Superior temporal gyrus (tissue), 1 donor: Measurements from ENCODE around the gene CELSR1.

Source experiments
- DNase-seq: peaks from one replicate; pipeline ENCODE4 v3.0.0-alpha.2; 2016; ENCODE audit errors: extremely low spot score

The CELSR1 gene

GRCh38 chr22:46442217-46442853, 95.1 kb downstream of the CELSR1 start:
- DNase-seq, result no peak

- DNase-seq, result no peak
Observed at GRCh38 chr22:46439576-46440465, 97.6 kb downstream of the CELSR1 start.

GRCh38 chr22:46439111-46439510, 98.3 kb downstream of the CELSR1 start:
- DNase-seq, result no peak

GRCh38 chr22:46437671-46438440, 99.6 kb downstream of the CELSR1 start:
- no peak for DNase-seq

- no peak for DNase-seq
Observed at GRCh38 chr22:46436595-46437175, 100.7 kb downstream of the CELSR1 start.

GRCh38 chr22:46433318-46433717, 104.1 kb downstream of the CELSR1 start:
- no peak for DNase-seq

GRCh38 chr22:46432164-46433068, 105.0 kb downstream of the CELSR1 start:
- DNase-seq, result no peak

- no peak for DNase-seq
Observed at GRCh38 chr22:46430961-46431838, 106.2 kb downstream of the CELSR1 start.

- no peak for DNase-seq
Observed at GRCh38 chr22:46429325-46429853, 108.0 kb downstream of the CELSR1 start.

GRCh38 chr22:46428602-46429324, 108.7 kb downstream of the CELSR1 start:
- DNase-seq, result no peak

- no peak for DNase-seq
Observed at GRCh38 chr22:46428171-46428570, 109.2 kb downstream of the CELSR1 start.

- no peak for DNase-seq
Observed at GRCh38 chr22:46425016-46425415, 112.4 kb downstream of the CELSR1 start.

GRCh38 chr22:46424496-46424895, 112.9 kb downstream of the CELSR1 start:
- no peak for DNase-seq

- DNase-seq, result no peak
Observed at GRCh38 chr22:46422896-46423295, 114.5 kb downstream of the CELSR1 start.

GRCh38 chr22:46421267-46421666, 116.2 kb downstream of the CELSR1 start:
- no peak for DNase-seq

- no peak for DNase-seq
Observed at GRCh38 chr22:46419754-46420571, 117.5 kb downstream of the CELSR1 start.

GRCh38 chr22:46418827-46419226, 118.6 kb downstream of the CELSR1 start:
- no peak for DNase-seq

GRCh38 chr22:46417769-46418168, 119.7 kb downstream of the CELSR1 start:
- no peak for DNase-seq
